Adipose tissue (tissue), 3 donors: ENCODE data around the gene SLC10A6. TPM values are rescaled to one million over a fixed set of nuclear protein-coding genes. Genes with fewer than 3 reads are reported as not detected.

ENCODE experiments used
- H3K27ac ChIP-seq: one replicate; pipeline ENCODE4 v1.5.1; 2013; ENCODE audit warnings: low read depth, low read length
- WGBS, 3 donors: extraction: QIAGEN DNeasy Blood & Tissue Kit; methylation state at CpG; one replicate each; pipeline ENCODE4 v1.1.7; 2013; 5-methylcytosine and 5-hydroxymethylcytosine counted together
- polyA plus RNA-seq, 3 donors: library from polyadenylated mRNA; stranded (reverse); fragments of 200-250 nt; gene quantifications; one replicate each; pipeline ENCODE4 v1.2.3, GENCODE V29; 2013
- donor health status: healthy with polysubstance abuse.
- donor health status: Bipolar disorder and iron deficiency.
- donor health status: healthy.

The SLC10A6 gene
- polyA plus RNA-seq, 3 donors = 0.40 to 4.0 TPM; not detected in 1

GRCh38 chr4:86856896-86857295 is 7.7 kb upstream of the SLC10A6 start:
- H3K27ac ChIP-seq = no peak overlapping the region
- 39 to 71% (median 60%) methylated on average over 1 of the region's 1 CpG for WGBS, 3 donors

GRCh38 chr4:86855572-86855971 is 6.4 kb upstream of the SLC10A6 start:
- 56 to 72% (median 63%) methylated on average over 2 of the region's 2 CpGs for whole genome bisulfite sequencing, 3 donors
- no peak overlapping the region for H3K27ac ChIP-seq

- no peak overlapping the region for H3K27ac ChIP-seq
- WGBS, 3 donors = 76 to 94% (median 91%) methylated on average over 5 of the region's 5 CpGs
Measured at GRCh38 chr4:86853209-86853608, 4.0 kb upstream of the SLC10A6 start.

- no peak overlapping the region for H3K27ac ChIP-seq
- 57 to 76% (median 67%) methylated on average over 7 of the region's 7 CpGs for WGBS, 3 donors
Measured at GRCh38 chr4:86848136-86848535, 1.0 kb downstream of the SLC10A6 start.

GRCh38 chr4:86847571-86847970 is 1.6 kb downstream of the SLC10A6 start:
- 68 to 79% (median 70%) methylated on average over 4 of the region's 4 CpGs for WGBS, 3 donors
- no peak overlapping the region for H3K27ac ChIP-seq

DNA sequence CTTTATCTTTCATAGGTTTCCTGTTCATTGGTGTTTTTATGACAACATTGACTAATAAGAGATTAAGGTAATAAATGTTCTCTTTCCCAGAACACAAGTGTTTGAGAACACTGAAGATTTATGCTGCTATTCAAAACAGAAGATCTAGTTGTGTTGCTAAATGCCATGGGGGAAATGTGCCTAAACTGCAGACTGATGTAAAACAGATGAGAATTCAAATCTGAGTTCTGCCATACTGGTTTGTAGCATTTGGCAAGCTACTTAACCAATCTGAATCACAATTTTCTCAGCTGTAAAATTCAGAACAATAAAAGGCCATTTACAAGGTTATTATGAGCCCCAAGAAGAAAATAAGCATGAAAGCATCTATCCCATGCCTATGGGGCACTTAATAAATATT is 2.3 kb downstream of the SLC10A6 start:
- no peak overlapping the region for H3K27ac ChIP-seq

DNA sequence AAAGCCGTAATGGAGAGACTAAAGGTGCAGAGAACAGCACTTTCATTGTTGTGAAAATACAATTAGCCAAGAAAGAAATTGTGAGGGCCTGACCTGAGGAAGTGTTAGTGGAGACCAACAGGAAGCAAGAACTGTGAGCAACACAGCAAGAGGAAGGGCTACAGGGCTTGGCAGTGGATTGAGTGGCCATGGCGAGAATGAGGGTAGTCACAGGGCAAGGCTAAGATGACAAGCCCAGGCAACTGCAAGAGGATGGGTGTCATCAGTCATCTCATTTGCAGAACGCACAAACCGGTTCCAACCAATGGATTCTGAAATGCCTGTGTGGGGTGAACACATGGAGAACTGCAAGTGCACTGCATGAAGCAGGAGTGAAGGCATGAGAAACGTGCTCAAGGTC is 3.6 kb downstream of the SLC10A6 start:
- 72 to 74% (median 73%) methylated on average over 5 of the region's 5 CpGs for WGBS, 3 donors
- no peak overlapping the region for H3K27ac ChIP-seq

DNA sequence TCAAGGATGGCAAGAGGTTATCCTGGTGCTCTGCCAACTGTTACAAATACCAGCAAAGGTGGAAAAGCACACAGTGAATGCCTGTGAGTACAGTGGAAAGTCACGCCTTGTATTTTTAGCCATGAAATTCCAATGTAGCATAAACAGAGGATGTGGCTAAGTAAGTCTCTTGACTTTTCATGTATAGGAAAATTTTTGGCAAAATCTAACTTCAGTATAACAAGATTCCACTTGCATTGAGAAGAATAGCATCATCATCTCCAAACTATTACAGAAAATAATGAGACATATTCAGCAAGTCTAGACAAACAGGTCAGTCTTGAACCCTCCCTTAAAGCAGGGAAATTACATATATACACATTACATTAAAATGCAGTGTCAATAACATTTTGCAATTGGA is 7.9 kb downstream of the SLC10A6 start:
- whole genome bisulfite sequencing, 3 donors = 85 to 98% (median 94%) methylated on average over 1 of the region's 1 CpG

DNA sequence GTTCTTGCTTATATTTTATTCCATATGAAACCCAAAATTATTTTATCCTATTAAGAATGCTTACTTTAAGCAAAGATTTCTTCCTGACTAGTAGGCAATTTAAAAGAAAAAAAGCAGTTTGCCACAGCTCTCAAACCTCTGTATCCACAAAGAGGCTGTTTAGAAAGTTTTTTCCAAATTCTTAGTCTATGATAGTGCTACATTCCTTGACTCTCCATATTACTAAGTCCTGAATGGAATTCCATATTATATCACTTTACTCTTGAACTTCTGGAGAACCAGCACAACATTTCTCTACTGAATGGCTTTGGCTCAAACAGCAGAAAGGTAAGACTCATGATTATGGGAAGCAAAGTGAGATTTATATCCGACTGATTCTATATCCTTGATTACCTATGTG is 8.3 kb downstream of the SLC10A6 start:
- WGBS, 3 donors = 89 to 97% (median 94%) methylated on average over 1 of the region's 1 CpG
- H3K27ac ChIP-seq = no peak overlapping the region

More for the DNA sequence above, 7.9 kb downstream of the SLC10A6 start:
- no peak overlapping the region for H3K27ac ChIP-seq

GRCh38 chr4:86837691-86838503 is 11.3 kb downstream of the SLC10A6 start:
- H3K27ac ChIP-seq = no peak overlapping the region
- 76 to 86% (median 83%) methylated on average over 5 of the region's 5 CpGs for WGBS, 3 donors

GRCh38 chr4:86835677-86836076 is 13.5 kb downstream of the SLC10A6 start:
- WGBS, 3 donors = 66 to 82% (median 78%) methylated on average over 3 of the region's 3 CpGs
- H3K27ac ChIP-seq = no peak overlapping the region

DNA sequence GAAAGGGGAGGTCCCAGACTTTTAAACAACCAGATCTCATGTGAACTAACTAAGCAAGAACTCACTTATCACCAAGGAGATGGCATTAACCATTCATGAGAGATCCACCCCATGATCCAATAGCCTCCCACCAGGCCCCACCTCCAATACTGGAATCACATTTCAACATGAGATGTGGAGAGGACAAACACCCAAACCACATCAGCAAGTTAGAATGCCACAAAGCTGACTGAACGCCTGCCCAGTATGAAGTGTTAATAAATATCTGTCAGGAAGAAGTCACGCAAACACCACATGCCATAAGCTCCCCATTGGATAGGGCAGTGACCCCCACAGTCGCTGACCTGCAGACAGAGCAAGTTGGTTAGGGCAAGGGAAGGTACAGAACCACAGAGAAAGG is 14.3 kb downstream of the SLC10A6 start:
- 85 to 92% (median 87%) methylated on average over 3 of the region's 3 CpGs for WGBS, 3 donors
- H3K27ac ChIP-seq = no peak overlapping the region

- WGBS, 3 donors = 80 to 97% (median 91%) methylated on average over 1 of the region's 1 CpG
Measured at GRCh38 chr4:86833615-86834014, 15.6 kb downstream of the SLC10A6 start.

GRCh38 chr4:86831262-86832130 is 17.7 kb downstream of the SLC10A6 start:
- H3K27ac ChIP-seq = no peak overlapping the region
- 71 to 83% (median 82%) methylated on average over 5 of the region's 5 CpGs for WGBS, 3 donors

More at GRCh38 chr4:86833615-86834014, 15.6 kb downstream of the SLC10A6 start:
- H3K27ac ChIP-seq = no peak overlapping the region

GRCh38 chr4:86825511-86825910 is 23.7 kb downstream of the SLC10A6 start:
- 74 to 88% (median 85%) methylated on average over 3 of the region's 3 CpGs for WGBS, 3 donors
- no peak overlapping the region for H3K27ac ChIP-seq

GRCh38 chr4:86822136-86822535 is 27.0 kb downstream of the SLC10A6 start:
- 97 to 98% (median 98%) methylated on average over 2 of the region's 2 CpGs for WGBS, 3 donors
- no peak overlapping the region for H3K27ac ChIP-seq

GRCh38 chr4:86821151-86821550 is 28.0 kb downstream of the SLC10A6 start:
- WGBS, 3 donors = 45 to 86% (median 69%) methylated on average over 1 of the region's 1 CpG
- H3K27ac ChIP-seq = no peak overlapping the region

GRCh38 chr4:86819561-86819960 is 29.6 kb downstream of the SLC10A6 start:
- WGBS, 3 donors = 88 to 96% (median 92%) methylated on average over 7 of the region's 7 CpGs
- H3K27ac ChIP-seq = no peak overlapping the region

- WGBS, 3 donors = 42 to 95% (median 92%) methylated on average over 3 of the region's 3 CpGs
- no peak overlapping the region for H3K27ac ChIP-seq
Measured at GRCh38 chr4:86818841-86819240, 30.3 kb downstream of the SLC10A6 start.
